Measurements from ENCODE around the gene PRSS56. TPM values are rescaled to one million over a fixed set of nuclear protein-coding genes. Genes with fewer than 3 reads are reported as not detected.

Gene PRSS56
- total and polyA plus RNA-seq, 9 donors = 0.27 to 0.35 TPM; not detected in 7

GRCh38 chr2:232562515-232563151 lies 42.4 kb downstream of the PRSS56 start:
- DNase-seq = no peak
- H3K9me3 ChIP-seq = no peaks in the 10 kb centered on the region
- no peak for TF ChIP-seq POLR2A (IDR thresholded peaks at IDR 0.05)
- no peak for TF ChIP-seq EP300 (IDR thresholded peaks at IDR 0.05)
- no peak for TF ChIP-seq CTCF (IDR thresholded peaks at IDR 0.05)
- no peaks in the 10 kb centered on the region for H3K27me3 ChIP-seq
- intact Hi-C loops (cut with DNase I) = no loop called here
- H3K27ac ChIP-seq = no peak overlapping the region
- no peaks in the 10 kb centered on the region for H3K4me1 ChIP-seq (ENCODE audit: insufficient read depth)
- no peaks in the 10 kb centered on the region for H3K36me3 ChIP-seq
- no peak overlapping the region for H3K4me3 ChIP-seq
- 81 to 84% (median 84%) methylated on average over 8 of the region's 8 CpGs for WGBS, 3 donors

- Histone ChIP-seq H3K27ac (no peak overlapping the region), H3K4me3 (no peak overlapping the region), H3K27me3 (no peaks in the 10 kb centered on the region), H3K4me1 (ENCODE audit: insufficient read depth) (no peaks in the 10 kb centered on the region), H3K9me3 (no peaks in the 10 kb centered on the region), H3K36me3 (no peaks in the 10 kb centered on the region)
- TF ChIP-seq EP300 (IDR thresholded peaks at IDR 0.05) = no peak
- TF ChIP-seq POLR2A (IDR thresholded peaks at IDR 0.05) = no peak
- TF ChIP-seq CTCF (IDR thresholded peaks at IDR 0.05) = no peak
- 33 to 61% (median 49%) methylated on average over 3 of the region's 3 CpGs for WGBS, 3 donors
- no peak for DNase-seq
- intact Hi-C loops (cut with DNase I) = no loop called here
These were observed 43.4 kb downstream of the PRSS56 start for GRCh38 chr2:232563580-232563979.

GRCh38 chr2:232567721-232568120 lies 47.5 kb downstream of the PRSS56 start:
- no peaks in the 10 kb centered on the region for H3K4me1 ChIP-seq (ENCODE audit: insufficient read depth)
- no peaks in the 10 kb centered on the region for H3K36me3 ChIP-seq
- no peak for TF ChIP-seq CTCF (IDR thresholded peaks at IDR 0.05)
- no peak for TF ChIP-seq EP300 (IDR thresholded peaks at IDR 0.05)
- TF ChIP-seq POLR2A (IDR thresholded peaks at IDR 0.05) = no peak
- no peak overlapping the region for H3K27ac ChIP-seq
- no peak overlapping the region for H3K4me3 ChIP-seq
- no peak for DNase-seq
- no peaks in the 10 kb centered on the region for H3K27me3 ChIP-seq
- intact Hi-C loops (cut with DNase I) = no loop called here
- no peaks in the 10 kb centered on the region for H3K9me3 ChIP-seq

- no peaks in the 10 kb centered on the region for H3K36me3 ChIP-seq
- no peak overlapping the region for H3K27ac ChIP-seq
- TF ChIP-seq CTCF (IDR thresholded peaks at IDR 0.05) = no peak
- TF ChIP-seq POLR2A (IDR thresholded peaks at IDR 0.05) = no peak
- TF ChIP-seq EP300 (IDR thresholded peaks at IDR 0.05) = no peak
- intact Hi-C loops (cut with DNase I) = no loop called here
- DNase-seq = no peak
- H3K4me1 ChIP-seq (ENCODE audit: insufficient read depth) = no peaks in the 10 kb centered on the region
- WGBS, 3 donors = 73 to 77% (median 75%) methylated on average over 5 of the region's 5 CpGs
- H3K27me3 ChIP-seq = no peaks in the 10 kb centered on the region
- H3K9me3 ChIP-seq = no peaks in the 10 kb centered on the region
- no peak overlapping the region for H3K4me3 ChIP-seq
These were observed 48.0 kb downstream of the PRSS56 start for GRCh38 chr2:232568161-232568560.

Measured in ovary (tissue), 9 donors.